Skin epidermis (tissue), 12 donors: ENCODE results near the gene NLK.
"Not testable (repeated sequence)": the region's sequence is repeated elsewhere in the genome, so short reads cannot be mapped to it uniquely, and the experiment has no call there.

Source experiments
- H3K27ac ChIP-seq, 21 experiments: fragments of 200-600 bp; sonication (generic) in 11 of 21; one replicate each; pipeline ENCODE4 v1.5.0; 2020; ENCODE audit warnings: mild to moderate bottlenecking in 3 of 21, inconsistent platforms in 2 of 21, moderate library complexity in 2 of 21
- H3K4me3 ChIP-seq, 7 experiments: fragments of 200-600 bp; sonication (generic) in 2 of 7; one replicate each; pipeline ENCODE4 v1.5.0; 2020; ENCODE audit warnings: inconsistent platforms in 2 of 7, mild to moderate bottlenecking in 2 of 7, moderate library complexity in 1 of 7

Gene NLK

DNA sequence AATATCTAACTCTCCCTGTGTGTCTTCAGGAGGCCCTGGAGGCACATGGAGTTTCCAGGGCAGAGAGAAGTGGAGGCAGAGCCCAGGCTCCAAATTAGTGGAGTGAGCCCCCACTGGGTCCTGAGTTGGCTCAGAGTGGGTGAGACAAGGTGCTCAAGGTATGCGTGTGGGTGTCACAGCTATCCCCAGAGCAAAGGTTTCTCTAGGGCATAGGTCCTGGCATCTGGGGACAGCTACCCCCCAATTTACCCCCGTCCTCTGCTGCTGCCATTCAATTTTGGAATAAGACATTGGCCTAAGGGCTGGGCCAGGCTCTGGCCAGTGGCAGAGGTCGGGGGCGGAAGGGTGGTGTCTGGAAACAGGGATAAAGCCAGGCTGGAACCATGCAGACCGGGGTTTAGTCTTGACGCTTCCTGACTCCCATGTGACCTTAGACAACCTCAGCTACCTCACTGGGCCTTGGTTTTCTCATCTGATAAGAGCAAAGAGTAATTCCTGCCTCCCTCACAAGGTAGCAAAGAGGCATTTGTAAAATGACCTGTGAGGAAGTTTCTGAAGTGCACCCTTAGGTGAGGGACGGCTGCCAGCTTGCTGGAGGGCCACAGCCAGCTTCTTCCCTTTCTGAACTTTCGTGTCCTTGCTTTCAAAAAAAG is 198.3 kb downstream of the NLK start:
- H3K4me3 ChIP-seq: no peak overlapping the region
- no peak overlapping the region for H3K27ac ChIP-seq

DNA sequence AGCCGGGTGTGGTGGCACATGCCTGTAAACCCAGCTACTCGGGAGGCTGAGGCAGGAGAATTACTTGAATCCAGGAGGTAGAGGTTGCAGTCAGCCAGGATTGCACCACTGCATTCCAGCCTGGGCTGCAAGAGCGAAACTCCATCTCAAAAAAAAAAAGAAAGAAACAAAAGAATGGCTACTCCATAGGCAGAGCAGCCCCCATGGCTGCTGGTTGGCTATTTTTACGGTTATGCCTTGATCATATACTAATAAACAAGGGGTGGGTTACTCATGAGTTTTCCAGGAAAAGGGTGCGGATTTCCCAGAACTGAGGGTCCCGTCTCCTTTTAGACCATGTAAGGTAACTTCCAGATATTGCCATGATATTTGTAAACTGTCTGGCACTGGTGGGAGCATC is 200.3 kb downstream of the NLK start:
- Histone ChIP-seq H3K4me3 (no peak overlapping the region), H3K27ac (no peak overlapping the region)

DNA sequence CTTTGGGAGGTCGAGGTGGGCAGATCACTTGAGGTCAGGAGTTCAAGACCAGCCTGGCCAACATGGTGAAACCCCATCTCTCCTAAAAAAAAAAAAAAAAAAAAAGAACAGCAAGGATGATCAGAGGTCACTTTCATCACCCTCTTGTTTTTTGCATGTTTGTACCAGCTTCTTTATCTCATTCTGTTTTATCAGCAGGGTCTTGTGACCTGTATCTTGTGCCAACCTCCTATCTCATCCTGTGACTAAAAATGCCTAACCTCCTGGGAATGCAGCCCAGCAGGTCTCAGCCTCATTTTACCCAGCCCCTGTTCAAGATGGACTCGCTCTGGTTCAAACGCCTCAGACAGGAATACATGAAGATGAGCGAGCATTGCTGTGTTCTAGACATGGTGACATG is 200.8 kb downstream of the NLK start:
- H3K4me3 ChIP-seq, H3K27ac ChIP-seq: not testable (repeated sequence)

- Histone ChIP-seq H3K27ac (no peak overlapping the region), H3K4me3 (no peak overlapping the region)
Observed at GRCh38 chr17:28244446-28244845, 202.0 kb downstream of the NLK start.
